ENCODE measurements around the gene MICAL3.

MICAL3 gene

GRCh38 chr22:17802822-17803221 is 221.5 kb downstream of the MICAL3 start:
- TF ChIP-seq ZFX (IDR thresholded peaks at IDR 0.05; ENCODE audit: borderline replicate concordance) (no peak), CTCF (IDR thresholded peaks at IDR 0.05) (no peak)
- H3K27ac ChIP-seq, result no peak overlapping the region

- no peak for TF ChIP-seq ZFX (IDR thresholded peaks at IDR 0.05; ENCODE audit: borderline replicate concordance)
- TF ChIP-seq CTCF (IDR thresholded peaks at IDR 0.05), result no peak
- no peak overlapping the region for H3K27ac ChIP-seq
Measured at GRCh38 chr22:17802411-17802810, 221.9 kb downstream of the MICAL3 start.

- no peak overlapping the region for H3K27ac ChIP-seq
- TF ChIP-seq CTCF (IDR thresholded peaks at IDR 0.05) (no peak), ZFX (IDR thresholded peaks at IDR 0.05; ENCODE audit: borderline replicate concordance) (no peak)
Measured at GRCh38 chr22:17797721-17798559, 226.4 kb downstream of the MICAL3 start.

GRCh38 chr22:17796695-17797094 is 227.7 kb downstream of the MICAL3 start:
- H3K27ac ChIP-seq, result no peak overlapping the region
- TF ChIP-seq ZFX (IDR thresholded peaks at IDR 0.05; ENCODE audit: borderline replicate concordance), result no peak
- no peak for TF ChIP-seq CTCF (IDR thresholded peaks at IDR 0.05)

GRCh38 chr22:17795661-17796548 is 228.5 kb downstream of the MICAL3 start:
- TF ChIP-seq CTCF (IDR thresholded peaks at IDR 0.05) (no peak), ZFX (IDR thresholded peaks at IDR 0.05; ENCODE audit: borderline replicate concordance) (no peak)
- H3K27ac ChIP-seq, result no peak overlapping the region

GRCh38 chr22:17794726-17795542 is 229.4 kb downstream of the MICAL3 start:
- no peak overlapping the region for H3K27ac ChIP-seq
- TF ChIP-seq ZFX (IDR thresholded peaks at IDR 0.05; ENCODE audit: borderline replicate concordance), result no peak
- no peak for TF ChIP-seq CTCF (IDR thresholded peaks at IDR 0.05)
